Neural cell (in vitro differentiated cells): Measurements from ENCODE around the gene SLC44A5. TPM values are rescaled to one million over a fixed set of nuclear protein-coding genes. Genes with fewer than 3 reads are reported as not detected.

ENCODE experiments used
- H2AFZ ChIP-seq: fragments of 200-600, 300-800 bp; sonication (generic), shearing (Covaris generic); 2 replicates; pipeline ENCODE4 v1.6.0; 2014; ENCODE audit warnings: low read depth, mild to moderate bottlenecking, antibody characterized with exemption, low read length, moderate library complexity
- H3F3A ChIP-seq: fragments of 200-600 bp; shearing (Covaris generic); 2 replicates; pipeline ENCODE4 v1.6.1; 2016; ENCODE audit warnings: mild to moderate bottlenecking, moderate library complexity, mixed read lengths, antibody characterized with exemption, low read length; ENCODE audit not compliant: insufficient read depth, poor library complexity, severe bottlenecking
- H3K27ac ChIP-seq: fragments of 200-600, 300-800 bp; sonication (generic), shearing (Covaris generic); 2 replicates; pipeline ENCODE4 v1.5.1; 2014; ENCODE audit warnings: mild to moderate bottlenecking, low read length, moderate library complexity
- H3K27me3 ChIP-seq: fragments of 300-800, 200-600 bp; sonication (generic), shearing (Covaris generic); 2 replicates; pipeline ENCODE4 v1.6.0; 2014; ENCODE audit warnings: mild to moderate bottlenecking, low read depth, low read length, moderate library complexity; ENCODE audit not compliant: insufficient read depth
- H3K36me3 ChIP-seq: fragments of 300-800, 200-600 bp; sonication (generic), shearing (Covaris generic); 2 replicates; pipeline ENCODE4 v1.5.1; 2014; ENCODE audit warnings: mild to moderate bottlenecking, antibody characterized with exemption, low read length, moderate library complexity; ENCODE audit not compliant: insufficient read depth
- H3K4me2 ChIP-seq: fragments of 300-800, 200-600 bp; sonication (generic), shearing (Covaris generic); 2 replicates; pipeline ENCODE4 v1.6.0; 2014; ENCODE audit warnings: mild to moderate bottlenecking, low read length
- H3K4me3 ChIP-seq: fragments of 300-800, 200-600 bp; sonication (generic), shearing (Covaris generic); 2 replicates; pipeline ENCODE4 v1.5.1; 2014; ENCODE audit warnings: mild to moderate bottlenecking, low read length, moderate library complexity
- H3K79me2 ChIP-seq: fragments of 200-600 bp; shearing (Covaris generic); replicated peaks from 2 replicates; pipeline ENCODE4 v1.6.0; 2014; ENCODE audit warnings: mild to moderate bottlenecking, low read length, moderate library complexity; ENCODE audit not compliant: insufficient read depth
- H3K9ac ChIP-seq: fragments of 300-800, 200-600 bp; sonication (generic), shearing (Covaris generic); 2 replicates; pipeline ENCODE4 v1.6.1; 2016; ENCODE audit warnings: mild to moderate bottlenecking, low read length, mixed read lengths
- H3K9me2 ChIP-seq: fragments of 200-600 bp; shearing (Covaris generic); 2 replicates; pipeline ENCODE4 v1.6.1; 2016; ENCODE audit warnings: mild to moderate bottlenecking, low read length, mixed read lengths; ENCODE audit not compliant: insufficient read depth
- H3K9me3 ChIP-seq: fragments of 200-600, 300-800 bp; sonication (generic), shearing (Covaris generic); 2 replicates; pipeline ENCODE4 v1.6.1; 2016; ENCODE audit warnings: mild to moderate bottlenecking, mixed run types, low read length, moderate library complexity, mixed read lengths
- H4K20me1 ChIP-seq: fragments of 200-600 bp; shearing (Covaris generic); 2 replicates; pipeline ENCODE4 v1.6.1; 2016; ENCODE audit warnings: mild to moderate bottlenecking, mixed run types; ENCODE audit not compliant: insufficient read depth
- EP300 ChIP-seq: fragments of 450-650 bp; conservative IDR thresholded peaks from 2 replicates; pipeline ENCODE4 v1.6.1; 2014; ENCODE audit warnings: antibody characterized with exemption, mild to moderate bottlenecking, moderate library complexity; ENCODE audit not compliant: poor library complexity, severe bottlenecking
- EZH2 ChIP-seq: fragments of 200-600, 300-800 bp; shearing (Covaris generic), sonication (generic); IDR thresholded peaks from 2 replicates; pipeline ENCODE4 v1.6.1; 2014; ENCODE audit warnings: antibody characterized with exemption, low read length, borderline replicate concordance, mild to moderate bottlenecking; ENCODE audit not compliant: insufficient read depth, poor library complexity, severe bottlenecking
- MXI1 ChIP-seq: fragments of 450-650 bp; conservative IDR thresholded peaks from 2 replicates; pipeline ENCODE4 v1.6.1; 2014; ENCODE audit warnings: antibody characterized with exemption, mild to moderate bottlenecking; ENCODE audit not compliant: poor library complexity, severe bottlenecking
- POLR2AphosphoS5 ChIP-seq: IDR thresholded peaks from 2 replicates; pipeline ENCODE4 v1.6.1; 2012
- RAD21 ChIP-seq: fragments of 450-650 bp; conservative IDR thresholded peaks from 2 replicates; pipeline ENCODE4 v1.6.1; 2014; ENCODE audit warnings: antibody characterized with exemption, mild to moderate bottlenecking, moderate library complexity
- SMC3 ChIP-seq: fragments of 450-650 bp; conservative IDR thresholded peaks from 2 replicates; pipeline ENCODE4 v1.6.1; 2014; ENCODE audit warnings: antibody characterized with exemption, mild to moderate bottlenecking, moderate library complexity; ENCODE audit not compliant: poor library complexity
- TAF1 ChIP-seq: IDR thresholded peaks from 2 replicates; pipeline ENCODE4 v1.6.1; 2012; ENCODE audit warnings: low read depth
- polyA plus RNA-seq: library from polyadenylated mRNA; depleted of rRNA; stranded (reverse); fragments of >200 nt; gene quantifications from 2 replicates; pipeline ENCODE4 v1.2.3, GENCODE V29; 2014
- TF ChIP-seq, protein P1 (sequence below): fragments of 450-650 bp; IDR thresholded peaks from 2 replicates; pipeline ENCODE4 v1.5.1; 2014; ENCODE audit warnings: antibody characterized with exemption, mild to moderate bottlenecking, moderate library complexity; ENCODE audit not compliant: poor library complexity, severe bottlenecking
- TF ChIP-seq, protein P2 (sequence below): IDR thresholded peaks from 2 replicates; pipeline ENCODE4 v1.6.1; 2012; ENCODE audit warnings: borderline replicate concordance

SLC44A5 gene
- polyA plus RNA-seq, 1 donor from 2014 or later, result 53.0 TPM

- Histone ChIP-seq H3K4me3 (peak overlapping the region; percentile 87), H3K27me3 (no peaks in the 10 kb centered on the region), H3K79me2 (peaks cover 41% of the 10 kb centered on the region)
Observed at GRCh38 chr1:75612976-75613375, 2.1 kb upstream of the SLC44A5 start.

GRCh38 chr1:75602486-75602885 lies 8.4 kb downstream of the SLC44A5 start:
- H3F3A ChIP-seq, result no peaks in the 10 kb centered on the region
- no peaks in the 10 kb centered on the region for H3K27me3 ChIP-seq
- TF ChIP-seq, protein P1, sequence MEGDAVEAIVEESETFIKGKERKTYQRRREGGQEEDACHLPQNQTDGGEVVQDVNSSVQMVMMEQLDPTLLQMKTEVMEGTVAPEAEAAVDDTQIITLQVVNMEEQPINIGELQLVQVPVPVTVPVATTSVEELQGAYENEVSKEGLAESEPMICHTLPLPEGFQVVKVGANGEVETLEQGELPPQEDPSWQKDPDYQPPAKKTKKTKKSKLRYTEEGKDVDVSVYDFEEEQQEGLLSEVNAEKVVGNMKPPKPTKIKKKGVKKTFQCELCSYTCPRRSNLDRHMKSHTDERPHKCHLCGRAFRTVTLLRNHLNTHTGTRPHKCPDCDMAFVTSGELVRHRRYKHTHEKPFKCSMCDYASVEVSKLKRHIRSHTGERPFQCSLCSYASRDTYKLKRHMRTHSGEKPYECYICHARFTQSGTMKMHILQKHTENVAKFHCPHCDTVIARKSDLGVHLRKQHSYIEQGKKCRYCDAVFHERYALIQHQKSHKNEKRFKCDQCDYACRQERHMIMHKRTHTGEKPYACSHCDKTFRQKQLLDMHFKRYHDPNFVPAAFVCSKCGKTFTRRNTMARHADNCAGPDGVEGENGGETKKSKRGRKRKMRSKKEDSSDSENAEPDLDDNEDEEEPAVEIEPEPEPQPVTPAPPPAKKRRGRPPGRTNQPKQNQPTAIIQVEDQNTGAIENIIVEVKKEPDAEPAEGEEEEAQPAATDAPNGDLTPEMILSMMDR, result no peak
- TF ChIP-seq EP300 (no peak), SMC3 (no peak), TAF1 (no peak), RAD21 (no peak), EZH2 (no peak), MXI1 (no peak), POLR2AphosphoS5 (no peak)
- TF ChIP-seq, protein P2, sequence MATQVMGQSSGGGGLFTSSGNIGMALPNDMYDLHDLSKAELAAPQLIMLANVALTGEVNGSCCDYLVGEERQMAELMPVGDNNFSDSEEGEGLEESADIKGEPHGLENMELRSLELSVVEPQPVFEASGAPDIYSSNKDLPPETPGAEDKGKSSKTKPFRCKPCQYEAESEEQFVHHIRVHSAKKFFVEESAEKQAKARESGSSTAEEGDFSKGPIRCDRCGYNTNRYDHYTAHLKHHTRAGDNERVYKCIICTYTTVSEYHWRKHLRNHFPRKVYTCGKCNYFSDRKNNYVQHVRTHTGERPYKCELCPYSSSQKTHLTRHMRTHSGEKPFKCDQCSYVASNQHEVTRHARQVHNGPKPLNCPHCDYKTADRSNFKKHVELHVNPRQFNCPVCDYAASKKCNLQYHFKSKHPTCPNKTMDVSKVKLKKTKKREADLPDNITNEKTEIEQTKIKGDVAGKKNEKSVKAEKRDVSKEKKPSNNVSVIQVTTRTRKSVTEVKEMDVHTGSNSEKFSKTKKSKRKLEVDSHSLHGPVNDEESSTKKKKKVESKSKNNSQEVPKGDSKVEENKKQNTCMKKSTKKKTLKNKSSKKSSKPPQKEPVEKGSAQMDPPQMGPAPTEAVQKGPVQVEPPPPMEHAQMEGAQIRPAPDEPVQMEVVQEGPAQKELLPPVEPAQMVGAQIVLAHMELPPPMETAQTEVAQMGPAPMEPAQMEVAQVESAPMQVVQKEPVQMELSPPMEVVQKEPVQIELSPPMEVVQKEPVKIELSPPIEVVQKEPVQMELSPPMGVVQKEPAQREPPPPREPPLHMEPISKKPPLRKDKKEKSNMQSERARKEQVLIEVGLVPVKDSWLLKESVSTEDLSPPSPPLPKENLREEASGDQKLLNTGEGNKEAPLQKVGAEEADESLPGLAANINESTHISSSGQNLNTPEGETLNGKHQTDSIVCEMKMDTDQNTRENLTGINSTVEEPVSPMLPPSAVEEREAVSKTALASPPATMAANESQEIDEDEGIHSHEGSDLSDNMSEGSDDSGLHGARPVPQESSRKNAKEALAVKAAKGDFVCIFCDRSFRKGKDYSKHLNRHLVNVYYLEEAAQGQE, result no peak
- H2AFZ ChIP-seq, result no peak overlapping the region
- no peak overlapping the region for H3K4me2 ChIP-seq
- no peak overlapping the region for H3K9ac ChIP-seq
- H4K20me1 ChIP-seq, result no peaks in the 10 kb centered on the region
- H3K79me2 ChIP-seq, result peaks cover 16% of the 10 kb centered on the region
- no peak overlapping the region for H3K27ac ChIP-seq
- no peak overlapping the region for H3K4me3 ChIP-seq
- H3K36me3 ChIP-seq, result no peaks in the 10 kb centered on the region
- H3K9me2 ChIP-seq, result no peaks in the 10 kb centered on the region
- H3K9me3 ChIP-seq, result no peaks in the 10 kb centered on the region

More at GRCh38 chr1:75612976-75613375, 2.1 kb upstream of the SLC44A5 start:
- TF ChIP-seq MXI1, result no peak
- TF ChIP-seq, protein P2, result no peak
- no peak for TF ChIP-seq RAD21
- TF ChIP-seq POLR2AphosphoS5, result no peak
- TF ChIP-seq, protein P1, result no peak
- H3K4me2 ChIP-seq, result no peak overlapping the region
- no peaks in the 10 kb centered on the region for H3K36me3 ChIP-seq
- H3K9ac ChIP-seq, result no peak overlapping the region
- no peak overlapping the region for H2AFZ ChIP-seq
- H4K20me1 ChIP-seq, result no peaks in the 10 kb centered on the region
- H3K9me3 ChIP-seq, result no peaks in the 10 kb centered on the region
- no peaks in the 10 kb centered on the region for H3F3A ChIP-seq
- no peaks in the 10 kb centered on the region for H3K9me2 ChIP-seq
- no peak overlapping the region for H3K27ac ChIP-seq
